CD4-positive, alpha-beta memory T cell (primary cell): ENCODE results near the gene MIS18BP1. TPM values are rescaled to one million over a fixed set of nuclear protein-coding genes. Genes with fewer than 3 reads are reported as not detected.

Source experiments
- CTCF ChIA-PET: fragments of 350-600 bp; sonication (Branson Sonifier 250); formaldehyde crosslinking; loops from one replicate; lab custom pipeline; 2021; ENCODE audit warnings: inconsistent platforms; ENCODE audit not compliant: partially characterized antibody; lab: Charles Lee
- POLR2A ChIA-PET: fragments of 350-600 bp; sonication (Branson Sonifier 250); formaldehyde crosslinking; loops from one replicate; lab custom pipeline; 2021; ENCODE audit not compliant: partially characterized antibody; lab: Charles Lee
- DNase-seq, 5 donors: peaks; one replicate each; pipeline versions ENCODE4 v3.0.0 to v3.0.0-alpha.2; 2020 to 2022; ENCODE audit warnings: mixed read lengths in 1 of 5
- H3K27ac ChIP-seq: one replicate; pipeline ENCODE4 v1.7.0; 2013; ENCODE audit warnings: low read depth, low read length
- H3K27me3 ChIP-seq: 2 replicates; pipeline ENCODE4 v1.7.0; 2013; ENCODE audit warnings: mild to moderate bottlenecking, low read length, moderate library complexity; ENCODE audit not compliant: insufficient read depth
- H3K36me3 ChIP-seq: 2 replicates; pipeline ENCODE4 v1.7.0; 2013; ENCODE audit warnings: mild to moderate bottlenecking, low read length, moderate library complexity; ENCODE audit not compliant: insufficient read depth
- H3K4me1 ChIP-seq: 2 replicates; pipeline ENCODE4 v1.7.0; 2013; ENCODE audit warnings: mild to moderate bottlenecking, low read length, moderate library complexity; ENCODE audit not compliant: insufficient read depth
- H3K4me3 ChIP-seq, 2 donors: one replicate each; pipeline ENCODE4 v1.7.0; 2013; ENCODE audit warnings: low read length in 2 of 2, mild to moderate bottlenecking in 1 of 2
- H3K9me3 ChIP-seq, 2 donors: one replicate each; pipeline ENCODE4 v1.7.0; 2013; ENCODE audit warnings: low read length in 2 of 2, control low read depth in 1 of 2; ENCODE audit not compliant: control insufficient read depth in 1 of 2
- H3K27ac Mint-ChIP-seq, 7 donors: one replicate each; pipeline ENCODE4 v1.8.0; 2020 to 2021; ENCODE audit warnings: mixed read lengths in 7 of 7, mild to moderate bottlenecking in 6 of 7, inconsistent platforms in 3 of 7, moderate library complexity in 3 of 7
- H3K27me3 Mint-ChIP-seq, 2 donors: one replicate each; pipeline ENCODE4 v1.8.0; 2020 to 2021; ENCODE audit warnings: mixed read lengths in 2 of 2
- H3K36me3 Mint-ChIP-seq, 2 donors: one replicate each; pipeline ENCODE4 v1.8.0; 2020 to 2021; ENCODE audit warnings: mixed read lengths in 2 of 2, inconsistent platforms in 1 of 2, mild to moderate bottlenecking in 1 of 2
- H3K4me1 Mint-ChIP-seq, 4 donors: one replicate each; pipeline ENCODE4 v1.8.0; 2020 to 2021; ENCODE audit warnings: mixed read lengths in 4 of 4, mild to moderate bottlenecking in 1 of 4
- H3K4me3 Mint-ChIP-seq, 8 donors: one replicate each; pipeline ENCODE4 v1.8.0; 2020 to 2021; ENCODE audit warnings: mixed read lengths in 8 of 8, mild to moderate bottlenecking in 7 of 8, moderate library complexity in 6 of 8, inconsistent platforms in 3 of 8
- H3K9me3 Mint-ChIP-seq, 8 donors: one replicate each; pipeline ENCODE4 v1.8.0; 2020 to 2021; ENCODE audit warnings: mixed read lengths in 8 of 8, mild to moderate bottlenecking in 5 of 8, inconsistent platforms in 3 of 8, moderate library complexity in 1 of 8
- intact Hi-C: fragments of 100-400 bp; cut with micrococcal nuclease; formaldehyde crosslinking; loops from one replicate; pipeline ENCODE4 v1.15.1; 2023
- polyA plus RNA-seq, 2 donors: library from polyadenylated mRNA; unstranded; fragments of 300-500 nt; fragmentation: Illumina TruSeq; gene quantifications; one replicate each; pipeline ENCODE4 v1.2.3, GENCODE V29; 2021
- total RNA-seq, 2 experiments: library from RNA; stranded (reverse); gene quantifications; one replicate each; pipeline ENCODE4 v1.2.3, GENCODE V29; 2021

The MIS18BP1 gene
- total and polyA plus RNA-seq, 4 experiments from 2014 or later = 14.9 to 31.2 (median 29.7) TPM

DNA sequence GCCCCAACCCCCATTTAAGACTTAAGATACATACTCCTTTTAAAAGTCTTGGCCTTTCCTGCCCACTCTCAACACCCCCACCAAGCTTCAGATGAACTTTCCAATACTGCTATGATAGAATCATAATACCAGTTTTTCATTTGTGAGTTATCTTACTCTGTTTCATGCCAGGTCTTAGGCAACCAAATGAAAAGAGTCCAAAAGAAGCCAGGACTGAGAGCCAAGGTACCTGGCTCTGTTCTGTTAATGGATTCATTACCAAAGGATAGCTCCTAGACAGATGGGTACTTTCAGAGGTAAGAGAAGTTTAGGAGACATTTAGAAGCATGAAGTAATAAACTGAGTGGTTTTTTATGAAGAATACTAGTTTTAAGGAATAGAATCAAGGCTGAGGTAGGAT, 83.1 kb downstream of the MIS18BP1 start:
- H3K4me3 ChIP-seq = no peak overlapping the region
- DNase-seq = no peak
- H3K9me3 Mint-ChIP-seq = no peaks in the 10 kb centered on the region
- no peaks in the 10 kb centered on the region for H3K27me3 Mint-ChIP-seq
- peak overlapping the region in 1 of 7 donors; percentile 18 for H3K27ac Mint-ChIP-seq
- H3K9me3 ChIP-seq = no peaks in the 10 kb centered on the region
- H3K36me3 ChIP-seq = no peaks in the 10 kb centered on the region
- no peak overlapping the region for H3K4me3 Mint-ChIP-seq
- no peaks in the 10 kb centered on the region for H3K4me1 Mint-ChIP-seq
- no peaks in the 10 kb centered on the region for H3K27me3 ChIP-seq
- no peak overlapping the region for H3K27ac ChIP-seq
- CTCF ChIA-PET = interaction anchor here (0.6 to 1.0 kb wide), 2 partner anchors 98 to 109 kb away, joined by 3 read pairs; no protein-coding TSS in a partner anchor
- intact Hi-C loops = no loop called here
- POLR2A ChIA-PET = no interaction called here
- H3K36me3 Mint-ChIP-seq = peaks cover 8 to 22% of the 10 kb centered on the region in 2 donors
- H3K4me1 ChIP-seq = no peaks in the 10 kb centered on the region

DNA sequence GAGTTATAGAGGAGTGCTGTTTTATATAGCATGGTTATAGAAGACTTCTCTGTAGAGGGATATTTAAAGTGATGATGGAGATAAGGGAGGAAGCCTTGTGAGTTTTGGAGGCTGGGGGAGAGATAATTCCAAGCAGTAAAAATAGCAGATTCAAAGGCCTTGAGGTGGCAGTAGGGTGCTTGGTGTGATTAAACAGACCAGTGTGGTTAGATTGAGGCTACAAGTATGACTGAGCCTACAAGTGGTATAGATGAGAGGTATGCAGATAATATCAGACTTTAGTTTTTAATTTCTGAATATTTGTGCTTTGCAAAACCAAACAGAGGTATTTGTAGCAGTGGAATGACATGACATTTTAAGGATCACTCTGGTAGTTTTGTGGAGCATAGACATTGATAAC, 96.9 kb downstream of the MIS18BP1 start:
- ChIA-PET CTCF (no interaction called here), POLR2A (no interaction called here)
- Histone ChIP-seq H3K36me3 (no peaks in the 10 kb centered on the region), H3K4me1 (no peaks in the 10 kb centered on the region), H3K27ac (no peak overlapping the region), H3K9me3 (no peaks in the 10 kb centered on the region), H3K4me3 (no peak overlapping the region), H3K27me3 (no peaks in the 10 kb centered on the region)
- no peak overlapping the region for H3K4me3 Mint-ChIP-seq
- no peaks in the 10 kb centered on the region for H3K4me1 Mint-ChIP-seq
- peak overlapping the region in 1 of 7 donors; percentile 3 for H3K27ac Mint-ChIP-seq
- no peaks in the 10 kb centered on the region for H3K9me3 Mint-ChIP-seq
- DNase-seq = no peak
- intact Hi-C loops = no loop called here
- H3K27me3 Mint-ChIP-seq = no peaks in the 10 kb centered on the region
- peaks cover 0 to 2% of the 10 kb centered on the region in 2 donors for H3K36me3 Mint-ChIP-seq

Other genes with a start within 250 kb of the MIS18BP1 start
- 10 to 100 TPM; 80.7 to 85.6 TPM for gene PRPF39, start 169.1 kb downstream of the MIS18BP1 start, total RNA-seq
- 10 to 100 TPM in 1 of 2 donors, 1 to 10 TPM in 1; 8.1 to 12.1 TPM for gene PRPF39, start 169.1 kb downstream of the MIS18BP1 start, polyA plus RNA-seq
- 10 to 100 TPM; 57.0 to 64.7 TPM for gene FKBP3, start 118.7 kb downstream of the MIS18BP1 start, total RNA-seq
- 100 to 1,000 TPM in 1 of 2 donors, 10 to 100 TPM in 1; 61.9 to 101 TPM for gene FKBP3, start 118.7 kb downstream of the MIS18BP1 start, polyA plus RNA-seq
- 1 to 10 TPM; 7.8 to 8.6 TPM for gene FANCM, start 117.3 kb downstream of the MIS18BP1 start, total RNA-seq
- 1 to 10 TPM; 2.1 to 5.8 TPM for gene FANCM, start 117.3 kb downstream of the MIS18BP1 start, polyA plus RNA-seq